HCT116 (cell line): ENCODE results near the gene IFITM10. TPM values are rescaled to one million over a fixed set of nuclear protein-coding genes. Genes with fewer than 3 reads are reported as not detected.

Source experiments
- ATAC-seq: fragments of 200-7000 bp; cut with Tn5 transposase; 2 replicates; pipeline ENCODE4 v1.9.1; 2020; ENCODE audit warnings: mild to moderate bottlenecking, moderate library complexity
- BruUV-seq: library from RNA; stranded (reverse); fragments of 400-500 nt; replicated peaks from 2 replicates; lab custom pipeline; 2021; lab: Mats Ljungman, UMichigan
- CTCF ChIA-PET: fragments of 300-600 bp; sonication (Branson Sonifier 250); formaldehyde crosslinking; loops from one replicate; lab custom pipeline; 2021; ENCODE audit warnings: antibody characterized with exemption; lab: Charles Lee
- POLR2A ChIA-PET: fragments of 300-600, 350-600 bp; sonication (Branson Sonifier 250); formaldehyde crosslinking; loops from one replicate; lab custom pipeline; 2021; ENCODE audit warnings: antibody characterized with exemption; lab: Charles Lee
- RAD21 ChIA-PET, 2 experiments: fragments of 300-600 bp; sonication (Branson Sonifier 250); formaldehyde crosslinking; loops; one replicate each; lab custom pipeline; 2023; ENCODE audit warnings: low total read pairs in 2 of 2; ENCODE audit not compliant: uncharacterized antibody in 2 of 2, unreplicated experiment in 2 of 2, low non-redundant PET in 1 of 2; lab: Charles Lee
- DNase-seq: peaks from one replicate; pipeline ENCODE4 v3.0.0-alpha.2; 2010; ENCODE audit warnings: low read depth, low spot score
- H2AFZ ChIP-seq: fragments of 200-600 bp; shearing (Covaris generic), sonication (generic); 2 replicates; pipeline ENCODE4 v1.6.1; 2017; ENCODE audit warnings: low read depth, mixed run types, mixed read lengths, antibody characterized with exemption, low read length; ENCODE audit not compliant: poor library complexity, severe bottlenecking
- H3K27ac ChIP-seq: 2 replicates; pipeline ENCODE4 v1.5.1; 2012; ENCODE audit warnings: low read depth, low read length
- H3K27me3 ChIP-seq: fragments of 200-600 bp; sonication (generic); 2 replicates; pipeline ENCODE4 v1.6.1; 2016; ENCODE audit warnings: mixed run types, low read length, mixed read lengths; ENCODE audit not compliant: insufficient read depth
- H3K36me3 ChIP-seq, 2 experiments: fragments of 200-500 bp in 1 of 2; fragments of 200-600 bp in 1 of 2; sonication (Bioruptor generic) in 1 of 2; sonication (generic) in 1 of 2; 2 replicates each; pipeline versions ENCODE4 v1.5.1 to v1.6.1; 2014 to 2016; ENCODE audit warnings: low read length in 2 of 2, inconsistent platforms in 1 of 2, mixed read lengths in 1 of 2, mixed run types in 1 of 2; ENCODE audit not compliant: insufficient read depth in 2 of 2, control insufficient read depth in 1 of 2
- H3K4me1 ChIP-seq, 2 experiments: fragments of 200-600 bp in 1 of 2; sonication (generic) in 1 of 2; 2 replicates each; pipeline versions ENCODE4 v1.5.1 to v1.6.1; 2012 to 2017; ENCODE audit warnings: low read length in 2 of 2, inconsistent platforms in 1 of 2, mild to moderate bottlenecking in 1 of 2, mixed read lengths in 1 of 2, mixed run types in 1 of 2, moderate library complexity in 1 of 2; ENCODE audit not compliant: insufficient read depth in 2 of 2, control insufficient read depth in 1 of 2
- H3K4me2 ChIP-seq: fragments of 200-600 bp; sonication (generic); 2 replicates; pipeline ENCODE4 v1.6.1; 2017; ENCODE audit warnings: mixed run types, low read length, mixed read lengths
- H3K4me3 ChIP-seq, 2 experiments: fragments of 200-600 bp in 1 of 2; sonication (generic) in 1 of 2; replicated peaks in 1 of 2; 2 replicates each; pipeline ENCODE4 v1.5.1; 2011 to 2016; ENCODE audit warnings: low read length in 2 of 2, control low read depth in 1 of 2, low read depth in 1 of 2, mild to moderate bottlenecking in 1 of 2, mixed read lengths in 1 of 2, mixed run types in 1 of 2
- H3K79me2 ChIP-seq: fragments of 200-600 bp; sonication (generic); 2 replicates; pipeline ENCODE4 v1.6.1; 2017; ENCODE audit warnings: mild to moderate bottlenecking, mixed run types, low read length, moderate library complexity, mixed read lengths; ENCODE audit not compliant: insufficient read depth
- H3K9ac ChIP-seq: fragments of 200-600 bp; sonication (generic); 2 replicates; pipeline ENCODE4 v1.6.1; 2016; ENCODE audit warnings: low read length, mixed read lengths
- H3K9me2 ChIP-seq: fragments of 200-600 bp; sonication (generic), shearing (Covaris generic); 2 replicates; pipeline ENCODE4 v1.6.1; 2017; ENCODE audit warnings: mixed run types, mild to moderate bottlenecking, moderate library complexity; ENCODE audit not compliant: insufficient read depth
- H3K9me3 ChIP-seq, 2 experiments: fragments of 200-500 bp in 1 of 2; fragments of 200-600 bp in 1 of 2; sonication (Bioruptor generic) in 1 of 2; sonication (generic) in 1 of 2; 2 replicates each; pipeline ENCODE4 v1.6.1; 2014 to 2017; ENCODE audit warnings: low read length in 2 of 2, mixed read lengths in 2 of 2, inconsistent platforms in 1 of 2, low read depth in 1 of 2, mild to moderate bottlenecking in 1 of 2, mixed run types in 1 of 2, moderate library complexity in 1 of 2; ENCODE audit not compliant: control insufficient read depth in 1 of 2, insufficient read depth in 1 of 2
- H4K20me1 ChIP-seq: fragments of 200-600 bp; sonication (generic), shearing (Covaris generic); 2 replicates; pipeline ENCODE4 v1.6.1; 2017; ENCODE audit warnings: mixed run types, mild to moderate bottlenecking, moderate library complexity; ENCODE audit not compliant: insufficient read depth
- EZH2phosphoT487 ChIP-seq: fragments of 200-600 bp; IDR thresholded peaks from 2 replicates; pipeline ENCODE4 v1.6.1; 2018; ENCODE audit warnings: antibody characterized with exemption, borderline replicate concordance
- POLR2AphosphoS5 ChIP-seq: IDR thresholded peaks from 2 replicates; pipeline ENCODE4 v1.6.1; 2011; ENCODE audit warnings: mild to moderate bottlenecking, low read depth, low read length, moderate library complexity
- RAD21 ChIP-seq: IDR thresholded peaks from 2 replicates; pipeline ENCODE4 v1.6.1; 2012; ENCODE audit warnings: low read depth, mild to moderate bottlenecking
- TCF7L2 ChIP-seq: IDR thresholded peaks from 2 replicates; pipeline ENCODE4 v1.7.0; 2011; ENCODE audit warnings: borderline replicate concordance, inconsistent platforms; ENCODE audit not compliant: insufficient read depth, insufficient read length; ENCODE audit errors: extremely low read depth
- intact Hi-C: fragments of 100-400 bp; cut with micrococcal nuclease; formaldehyde crosslinking; loops from 2 replicates; pipeline ENCODE4 v1.10.0; 2022
- total RNA-seq: library from RNA; stranded (reverse); gene quantifications from one replicate; pipeline ENCODE4 v1.2.1, GENCODE V29; 2021; ENCODE audit not compliant: unreplicated experiment
- TF ChIP-seq, protein P1 (sequence below): IDR thresholded peaks from 2 replicates; pipeline ENCODE4 v1.6.1; 2012
- TF ChIP-seq, protein P2 (sequence below): IDR thresholded peaks from 2 replicates; pipeline ENCODE4 v1.6.1; 2012; ENCODE audit warnings: low read depth

Gene IFITM10
- total RNA-seq, 1 experiment from 2014 or later: 1.9 TPM

DNA sequence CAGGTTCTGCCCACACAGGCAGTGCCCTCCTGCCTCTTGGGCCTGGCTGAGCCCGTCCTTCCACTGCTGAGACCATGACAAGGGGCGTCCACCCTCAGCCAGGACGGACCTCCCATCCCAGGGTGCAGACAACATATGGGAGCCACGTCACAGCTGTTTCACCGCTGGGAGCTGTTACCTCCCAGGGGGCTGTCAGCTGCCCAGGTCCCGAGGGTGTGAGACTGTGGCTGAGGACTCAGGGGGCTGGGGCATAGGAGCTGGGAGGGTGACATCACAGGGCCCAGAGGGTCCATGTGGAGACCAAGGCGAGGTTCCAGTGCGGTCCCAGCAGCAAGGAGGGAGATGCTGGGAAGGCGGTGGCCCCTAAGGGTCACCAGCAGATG lies 31.2 kb upstream of the IFITM10 start (continued):
- no peak for TF ChIP-seq TCF7L2
- TF ChIP-seq, protein P1, sequence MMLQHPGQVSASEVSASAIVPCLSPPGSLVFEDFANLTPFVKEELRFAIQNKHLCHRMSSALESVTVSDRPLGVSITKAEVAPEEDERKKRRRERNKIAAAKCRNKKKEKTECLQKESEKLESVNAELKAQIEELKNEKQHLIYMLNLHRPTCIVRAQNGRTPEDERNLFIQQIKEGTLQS: no peak
- TF ChIP-seq EZH2phosphoT487: no peak
- TF ChIP-seq RAD21: no peak

DNA sequence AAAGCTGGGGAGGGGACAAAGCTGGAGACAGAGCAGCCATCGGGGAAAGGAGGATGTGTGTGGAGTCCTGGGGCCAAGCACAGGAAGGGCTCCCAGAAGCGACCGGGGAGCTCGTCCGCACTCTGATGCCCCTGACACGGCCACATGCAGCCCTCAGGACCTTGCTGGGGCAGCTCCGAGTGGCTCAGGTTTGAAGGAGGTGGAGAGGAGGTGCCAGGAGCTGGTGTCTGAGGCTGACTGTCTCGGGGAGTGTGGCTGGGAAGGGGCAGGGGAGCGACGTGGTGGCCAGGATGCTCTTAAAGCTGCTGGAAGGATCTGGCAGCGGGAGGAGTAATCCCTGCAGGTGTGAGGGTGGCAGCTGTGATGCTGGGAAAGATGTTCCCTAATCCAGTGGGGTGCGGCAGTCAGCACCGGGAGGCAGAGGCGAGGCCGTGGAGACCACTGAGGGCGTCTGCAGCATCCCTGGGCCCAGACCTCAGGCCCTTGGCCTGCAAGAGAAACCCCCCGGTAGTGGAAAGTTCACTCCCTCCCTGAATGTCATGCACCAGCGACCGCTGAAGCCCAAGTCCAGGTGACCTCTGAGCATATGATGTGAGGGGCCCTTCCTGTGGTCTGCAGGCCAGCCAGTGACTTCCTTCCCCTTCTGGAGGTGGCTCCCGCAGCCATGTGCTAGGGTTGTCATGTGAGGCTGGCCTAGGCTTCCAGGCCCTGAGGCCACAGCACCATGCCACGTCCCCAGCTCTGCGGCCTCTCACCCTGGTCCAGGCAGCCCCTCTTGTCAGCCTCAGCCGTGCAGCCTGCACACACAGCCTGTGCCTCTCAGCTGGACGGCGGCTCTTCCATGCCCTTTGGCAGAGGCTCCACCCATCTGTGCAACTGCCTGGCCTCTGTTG lies 30.6 kb upstream of the IFITM10 start:
- peaks cover 3 to 15% of the 10 kb centered on the region in 2 experiments; a peak in 3 of 4 replicates for H3K4me1 ChIP-seq
- RAD21 ChIA-PET: no interaction called here
- no peak for ATAC-seq
- H3K79me2 ChIP-seq: no peaks in the 10 kb centered on the region
- no peak for DNase-seq
- H2AFZ ChIP-seq: no peak overlapping the region
- TF ChIP-seq POLR2AphosphoS5: no peak
- TF ChIP-seq, protein P2, sequence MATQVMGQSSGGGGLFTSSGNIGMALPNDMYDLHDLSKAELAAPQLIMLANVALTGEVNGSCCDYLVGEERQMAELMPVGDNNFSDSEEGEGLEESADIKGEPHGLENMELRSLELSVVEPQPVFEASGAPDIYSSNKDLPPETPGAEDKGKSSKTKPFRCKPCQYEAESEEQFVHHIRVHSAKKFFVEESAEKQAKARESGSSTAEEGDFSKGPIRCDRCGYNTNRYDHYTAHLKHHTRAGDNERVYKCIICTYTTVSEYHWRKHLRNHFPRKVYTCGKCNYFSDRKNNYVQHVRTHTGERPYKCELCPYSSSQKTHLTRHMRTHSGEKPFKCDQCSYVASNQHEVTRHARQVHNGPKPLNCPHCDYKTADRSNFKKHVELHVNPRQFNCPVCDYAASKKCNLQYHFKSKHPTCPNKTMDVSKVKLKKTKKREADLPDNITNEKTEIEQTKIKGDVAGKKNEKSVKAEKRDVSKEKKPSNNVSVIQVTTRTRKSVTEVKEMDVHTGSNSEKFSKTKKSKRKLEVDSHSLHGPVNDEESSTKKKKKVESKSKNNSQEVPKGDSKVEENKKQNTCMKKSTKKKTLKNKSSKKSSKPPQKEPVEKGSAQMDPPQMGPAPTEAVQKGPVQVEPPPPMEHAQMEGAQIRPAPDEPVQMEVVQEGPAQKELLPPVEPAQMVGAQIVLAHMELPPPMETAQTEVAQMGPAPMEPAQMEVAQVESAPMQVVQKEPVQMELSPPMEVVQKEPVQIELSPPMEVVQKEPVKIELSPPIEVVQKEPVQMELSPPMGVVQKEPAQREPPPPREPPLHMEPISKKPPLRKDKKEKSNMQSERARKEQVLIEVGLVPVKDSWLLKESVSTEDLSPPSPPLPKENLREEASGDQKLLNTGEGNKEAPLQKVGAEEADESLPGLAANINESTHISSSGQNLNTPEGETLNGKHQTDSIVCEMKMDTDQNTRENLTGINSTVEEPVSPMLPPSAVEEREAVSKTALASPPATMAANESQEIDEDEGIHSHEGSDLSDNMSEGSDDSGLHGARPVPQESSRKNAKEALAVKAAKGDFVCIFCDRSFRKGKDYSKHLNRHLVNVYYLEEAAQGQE: no peak
- H3K36me3 ChIP-seq: no peaks in the 10 kb centered on the region
- no peaks in the 10 kb centered on the region for H3K9me3 ChIP-seq
- H3K27ac ChIP-seq: no peak overlapping the region
- POLR2A ChIA-PET: no interaction called here
- CTCF ChIA-PET: no interaction called here
- no peaks in the 10 kb centered on the region for H4K20me1 ChIP-seq
- no peak overlapping the region for H3K9ac ChIP-seq
- BruUV-seq: no TSS peak
- no peaks in the 10 kb centered on the region for H3K9me2 ChIP-seq
- no peak overlapping the region for H3K4me2 ChIP-seq
- no peak overlapping the region for H3K4me3 ChIP-seq
- intact Hi-C loops: no loop called here
- no peaks in the 10 kb centered on the region for H3K27me3 ChIP-seq
